Brain microvascular endothelial cell (primary cell): ENCODE results near the gene KAZN.

Experiments used
- DNase-seq: peaks from one replicate; pipeline ENCODE4 v3.0.0-alpha.2; 2020
- H3K27ac ChIP-seq: fragments of 250-450 bp; sonication (Bioruptor Pico); 2 replicates; pipeline ENCODE4 v1.5.1; 2020; ENCODE audit warnings: mild to moderate bottlenecking, moderate library complexity
- H3K27me3 ChIP-seq: fragments of 250-450 bp; sonication (Bioruptor Pico); replicated peaks from 2 replicates; pipeline ENCODE4 v1.5.1; 2020; ENCODE audit warnings: mild to moderate bottlenecking
- H3K36me3 ChIP-seq: fragments of 250-450 bp; sonication (Bioruptor Pico); replicated peaks from 2 replicates; pipeline ENCODE4 v1.5.1; 2020; ENCODE audit warnings: mild to moderate bottlenecking
- H3K4me3 ChIP-seq: 2 replicates; pipeline ENCODE4 v1.5.1; 2011; ENCODE audit warnings: low read depth, mild to moderate bottlenecking, control low read depth, low read length, moderate library complexity
- CTCF ChIP-seq: IDR thresholded peaks from 2 replicates; pipeline ENCODE4 v1.5.1; 2011; ENCODE audit warnings: low read depth, mild to moderate bottlenecking, moderate library complexity, low read length, control low read depth, inconsistent platforms; ENCODE audit errors: missing control alignments
- in situ Hi-C: cut with HindIII; loops from 2 replicates; pipeline ENCODE4 v1.10.0; 2017; ENCODE audit warnings: low sequenced_read_pairs, low pct_ligation_motif_present

KAZN gene

GRCh38 chr1:14636897-14637632, 38.6 kb downstream of the KAZN start:
- TF ChIP-seq CTCF, result no peak
- in situ Hi-C loops, result no loop called here

GRCh38 chr1:14639291-14640050, 41.0 kb downstream of the KAZN start:
- no peak overlapping the region for H3K27ac ChIP-seq
- in situ Hi-C loops, result no loop called here
- TF ChIP-seq CTCF, result no peak
- no peak overlapping the region for H3K4me3 ChIP-seq
- DNase-seq, result no peak
- H3K36me3 ChIP-seq, result no peaks in the 10 kb centered on the region
- no peaks in the 10 kb centered on the region for H3K27me3 ChIP-seq

More at GRCh38 chr1:14636897-14637632, 38.6 kb downstream of the KAZN start:
- Histone ChIP-seq H3K4me3 (no peak overlapping the region), H3K27me3 (no peaks in the 10 kb centered on the region), H3K27ac (no peak overlapping the region), H3K36me3 (no peaks in the 10 kb centered on the region)
- DNase-seq, result no peak

GRCh38 chr1:14642712-14643111, 44.2 kb downstream of the KAZN start:
- DNase-seq, result no peak
- Histone ChIP-seq H3K36me3 (no peaks in the 10 kb centered on the region), H3K27me3 (no peaks in the 10 kb centered on the region), H3K27ac (no peak overlapping the region), H3K4me3 (no peak overlapping the region)
- TF ChIP-seq CTCF, result no peak
- in situ Hi-C loops, result no loop called here

GRCh38 chr1:14646973-14647372, 48.5 kb downstream of the KAZN start:
- Histone ChIP-seq H3K36me3 (no peaks in the 10 kb centered on the region), H3K27ac (no peak overlapping the region), H3K27me3 (no peaks in the 10 kb centered on the region), H3K4me3 (no peak overlapping the region)
- TF ChIP-seq CTCF, result no peak
- DNase-seq, result no peak
- in situ Hi-C loops, result no loop called here

GRCh38 chr1:14647777-14648176, 49.3 kb downstream of the KAZN start:
- in situ Hi-C loops, result no loop called here
- DNase-seq, result no peak
- H3K27me3 ChIP-seq, result no peaks in the 10 kb centered on the region

More at GRCh38 chr1:14647777-14648176, 49.3 kb downstream of the KAZN start:
- Histone ChIP-seq H3K36me3 (no peaks in the 10 kb centered on the region), H3K27ac (no peak overlapping the region), H3K4me3 (no peak overlapping the region)
- TF ChIP-seq CTCF, result no peak
